ENCODE measurements around the gene PTPN7.
A peak's percentile ranks its signal among the peaks of the same experiment; 100 is the strongest.
"Not testable (repeated sequence)": the region's sequence is repeated elsewhere in the genome, so short reads cannot be mapped to it uniquely, and the experiment has no call there.

PTPN7 gene

DNA sequence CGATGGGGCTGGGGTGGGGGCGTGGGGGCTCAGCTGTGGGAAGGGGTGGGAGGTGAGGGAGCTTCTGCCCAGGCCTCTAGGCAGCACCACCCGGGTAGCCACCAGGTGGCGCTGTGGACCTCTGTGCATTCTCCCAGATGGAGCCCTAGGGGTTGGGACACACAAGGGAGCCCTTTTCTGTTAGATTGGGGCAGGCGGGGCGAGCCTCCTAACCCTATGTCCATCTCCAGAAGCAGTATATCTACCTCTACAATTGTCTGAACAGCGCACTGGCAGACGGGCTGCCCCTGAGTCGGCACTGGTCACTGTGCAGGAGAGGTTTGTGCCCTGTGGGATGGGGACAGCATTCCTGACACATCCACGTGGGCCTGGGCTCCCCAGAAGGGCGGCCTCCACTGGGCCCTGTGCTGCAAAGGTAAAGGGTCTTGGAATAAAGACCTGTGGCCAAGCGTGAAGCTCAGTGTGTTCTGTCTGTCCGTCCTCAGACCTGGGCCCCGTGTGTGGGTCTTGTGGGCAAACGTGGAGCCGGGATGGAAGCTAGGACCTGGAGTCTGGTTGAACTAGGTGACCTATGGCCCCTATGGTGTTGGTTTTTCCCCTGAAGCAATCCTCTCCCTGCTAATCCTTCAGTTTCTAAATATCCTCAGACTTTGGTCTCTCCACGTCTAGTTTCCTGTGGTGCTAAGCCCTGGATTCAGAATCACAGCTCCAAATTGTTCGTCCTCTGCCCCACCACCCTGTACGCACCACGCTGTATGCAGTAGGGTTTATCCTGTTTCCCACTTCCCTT lies 28.8 kb upstream of the PTPN7 start:
- peak; percentile 77 to 93 (median 87) for DNase-seq

DNA sequence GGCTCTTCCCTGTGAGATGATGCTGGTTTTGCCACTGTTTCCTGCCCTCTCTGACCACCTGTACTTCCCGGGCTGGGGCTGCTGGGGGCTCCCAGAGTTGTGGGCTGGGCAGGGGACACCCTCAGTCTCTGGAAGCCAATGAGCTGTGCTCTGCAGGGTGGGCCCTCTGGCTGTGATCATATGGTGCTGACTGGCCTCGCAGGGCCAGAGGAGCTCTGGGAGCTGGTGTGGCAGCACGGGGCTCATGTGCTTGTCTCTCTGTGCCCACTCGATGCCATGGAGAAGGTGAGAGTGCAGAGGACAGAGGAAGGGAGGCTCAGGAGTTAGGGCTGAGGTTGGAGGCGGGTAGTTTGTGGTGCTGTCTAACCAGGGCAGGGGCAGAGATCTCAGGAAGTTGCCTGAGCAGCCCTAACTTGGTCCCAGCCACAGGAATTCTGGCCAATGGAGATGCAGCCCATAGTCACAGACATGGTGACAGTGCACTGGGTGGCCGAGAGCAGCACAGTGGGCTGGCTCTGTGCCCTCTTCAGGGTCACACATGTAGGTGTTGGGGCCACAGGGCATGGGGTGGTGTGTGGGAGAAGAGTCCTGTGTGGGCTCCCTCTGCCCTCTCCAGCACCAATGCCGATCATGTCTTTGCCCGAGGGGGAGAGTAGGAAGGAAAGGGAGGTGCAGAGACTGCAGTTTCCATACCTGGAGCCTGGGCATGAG lies 27.4 kb upstream of the PTPN7 start:
- DNase-seq: no peak

GRCh38 chr1:202187041-202187671 lies 26.8 kb upstream of the PTPN7 start:
- no peak for DNase-seq

GRCh38 chr1:202186327-202186726 lies 25.9 kb upstream of the PTPN7 start:
- no peak for DNase-seq

DNA sequence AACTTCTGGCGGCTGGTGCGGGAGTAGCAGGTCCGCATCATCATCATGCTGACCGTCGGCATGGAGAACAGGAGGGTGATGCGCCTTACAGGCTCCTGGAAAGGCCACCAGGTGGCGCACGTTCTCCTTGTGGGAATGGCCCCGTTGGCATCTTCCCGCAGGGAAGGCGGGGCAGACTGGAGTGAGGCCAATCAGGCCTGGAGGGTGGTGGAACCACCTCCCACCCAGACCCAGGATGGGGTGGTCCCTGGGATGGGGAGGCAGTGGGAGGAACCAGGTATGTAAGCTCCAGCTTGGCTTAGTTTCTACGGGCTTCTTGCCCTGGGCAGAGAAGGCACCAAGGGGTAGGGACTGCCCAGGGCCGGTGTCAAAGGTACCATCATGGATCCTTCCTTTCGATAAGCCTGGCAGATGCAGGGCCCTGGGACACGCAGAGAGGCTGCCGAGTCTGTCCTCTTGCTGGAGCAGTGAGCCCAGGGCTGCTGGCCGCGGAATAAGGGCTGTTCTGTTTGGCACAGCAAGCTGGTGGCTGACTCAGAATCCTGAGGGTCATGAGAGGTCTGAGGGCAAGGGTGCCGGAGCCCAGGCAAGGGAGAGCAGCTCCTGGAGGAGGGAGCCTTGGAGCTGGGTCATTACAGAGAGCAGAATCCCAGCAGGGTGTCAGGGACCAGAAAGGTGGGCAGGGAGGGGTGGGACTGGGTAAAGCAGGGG lies 24.5 kb upstream of the PTPN7 start:
- peak; percentile 88 to 94 (median 91) for DNase-seq

DNA sequence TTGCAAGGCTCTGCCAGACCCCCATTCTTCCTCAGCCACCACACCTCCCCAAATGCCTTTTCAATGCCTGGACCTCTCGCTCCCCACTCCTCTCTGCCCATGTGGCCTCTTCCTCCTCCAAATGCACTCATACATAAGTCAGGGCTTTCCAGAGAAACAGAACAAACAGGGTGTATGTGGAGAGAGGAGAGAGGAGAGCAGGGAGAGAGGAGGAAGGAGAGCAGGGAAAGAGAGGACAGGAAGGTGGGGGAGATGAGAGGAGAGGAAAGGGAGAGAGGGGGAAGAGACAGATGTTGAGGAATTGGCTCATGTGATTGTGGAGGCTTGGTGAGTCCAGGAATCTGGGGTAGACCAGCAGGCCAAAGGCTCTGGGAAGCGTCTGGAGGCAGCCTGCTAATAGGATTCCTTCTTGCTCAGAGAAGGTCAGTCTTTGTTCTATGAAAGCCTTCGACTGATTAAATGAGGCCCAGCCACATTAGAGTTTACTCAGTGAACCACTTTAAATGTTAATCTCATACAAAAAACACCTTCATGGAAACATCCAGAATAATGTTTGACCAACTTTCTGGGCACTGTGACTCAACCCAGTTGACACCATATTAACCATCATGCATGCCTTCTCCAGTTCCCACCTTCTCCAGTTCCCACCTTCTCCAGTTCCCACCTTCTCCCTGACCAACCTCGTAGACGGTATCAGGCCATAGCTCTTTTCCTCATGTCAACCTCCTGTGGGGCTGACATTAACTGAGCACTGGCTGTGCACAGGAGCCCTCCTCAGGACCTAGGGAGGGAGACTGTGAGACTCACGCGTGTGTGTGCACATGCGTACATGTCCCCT lies 21.9 kb upstream of the PTPN7 start:
- DNase-seq: no peak

- no peak for DNase-seq
Observed at GRCh38 chr1:202181586-202181985, 21.2 kb upstream of the PTPN7 start.

DNA sequence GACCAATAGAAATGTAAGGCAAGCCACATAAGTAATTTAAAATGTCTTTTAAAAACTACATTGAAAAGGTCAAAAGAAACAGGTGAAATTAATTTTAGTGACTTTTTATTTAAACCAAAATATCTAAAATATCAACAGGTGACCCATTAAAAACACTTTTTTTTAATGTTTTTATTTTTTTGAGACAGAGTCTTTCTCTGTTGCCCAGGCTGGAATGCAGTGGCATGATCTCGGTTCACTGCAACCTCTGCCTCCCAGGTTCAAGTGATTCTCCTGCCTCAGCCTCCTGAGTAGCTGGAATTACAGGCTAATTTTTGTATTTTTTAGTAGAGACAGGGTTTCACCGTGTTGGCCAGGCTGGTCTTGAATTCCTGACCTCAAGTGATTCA lies 20.3 kb upstream of the PTPN7 start:
- DNase-seq: not testable (repeated sequence)

GRCh38 chr1:202179828-202180750 lies 19.7 kb upstream of the PTPN7 start:
- no peak for DNase-seq

DNA sequence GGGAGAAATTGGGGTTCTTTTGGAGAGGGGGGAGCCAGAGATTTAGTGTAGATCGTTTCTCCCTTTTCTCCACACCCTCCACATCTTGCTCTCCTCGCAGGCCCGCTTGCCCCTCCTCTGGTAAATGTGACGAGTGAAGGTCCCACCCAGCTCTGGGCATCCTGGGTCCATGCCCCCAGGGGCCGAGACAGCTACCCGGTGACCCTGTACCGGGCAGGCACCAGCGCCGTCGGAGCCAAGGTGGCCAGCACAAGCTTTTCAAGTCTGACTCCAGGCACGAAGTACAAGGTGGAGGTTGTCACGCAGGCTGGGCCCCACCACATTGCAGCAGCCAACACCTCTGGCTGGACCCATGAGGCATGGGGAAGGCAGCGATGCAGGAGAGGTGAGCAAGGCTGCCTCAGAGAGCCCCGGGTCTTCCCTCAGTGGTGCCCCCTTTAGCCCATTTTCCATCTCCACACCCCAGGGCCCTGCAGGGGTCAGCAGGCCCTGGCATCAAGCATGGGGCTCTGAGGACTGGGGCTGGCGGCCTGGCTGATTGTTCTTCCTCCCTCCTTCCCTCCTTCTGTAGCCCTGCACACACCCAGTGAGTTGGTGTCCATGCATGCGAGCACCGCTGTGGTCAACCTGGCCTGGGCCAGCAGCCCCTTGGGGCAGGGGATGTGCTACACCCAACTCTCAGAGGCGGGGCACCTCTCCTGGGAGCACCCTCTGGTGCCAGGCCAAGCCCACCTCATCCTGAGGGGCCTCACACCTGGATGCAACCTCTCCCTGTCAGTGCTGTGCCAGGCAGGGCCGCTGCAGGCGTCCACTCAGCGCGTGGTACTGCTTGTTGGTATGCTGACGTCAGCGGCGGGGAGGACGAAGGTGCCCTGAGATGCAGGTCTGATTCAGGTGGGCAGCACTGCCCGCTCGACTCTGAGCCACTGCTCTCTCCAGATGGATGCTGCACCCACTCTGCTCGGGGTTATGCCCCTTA lies 16.8 kb upstream of the PTPN7 start:
- DNase-seq: no peak

GRCh38 chr1:202173993-202174392 lies 13.6 kb upstream of the PTPN7 start:
- DNase-seq: no peak

DNA sequence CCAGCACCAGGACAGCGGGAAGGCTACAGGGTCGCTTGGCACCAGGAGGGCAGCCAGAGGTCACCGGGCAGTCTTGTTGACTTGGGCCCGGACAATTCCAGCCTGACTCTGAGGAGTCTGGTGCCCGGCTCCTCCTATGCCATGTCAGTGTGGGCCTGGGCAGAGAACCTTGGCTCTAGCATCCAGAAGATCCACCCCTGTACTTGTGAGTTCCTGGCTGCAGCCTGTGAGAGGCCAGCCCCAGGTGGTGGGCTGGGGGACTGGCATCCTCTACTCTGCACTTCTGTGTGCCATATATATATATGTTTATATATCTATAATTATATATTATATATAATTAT lies 11.6 kb upstream of the PTPN7 start:
- no peak for DNase-seq

GRCh38 chr1:202171292-202172014 lies 11.1 kb upstream of the PTPN7 start:
- DNase-seq: no peak

DNA sequence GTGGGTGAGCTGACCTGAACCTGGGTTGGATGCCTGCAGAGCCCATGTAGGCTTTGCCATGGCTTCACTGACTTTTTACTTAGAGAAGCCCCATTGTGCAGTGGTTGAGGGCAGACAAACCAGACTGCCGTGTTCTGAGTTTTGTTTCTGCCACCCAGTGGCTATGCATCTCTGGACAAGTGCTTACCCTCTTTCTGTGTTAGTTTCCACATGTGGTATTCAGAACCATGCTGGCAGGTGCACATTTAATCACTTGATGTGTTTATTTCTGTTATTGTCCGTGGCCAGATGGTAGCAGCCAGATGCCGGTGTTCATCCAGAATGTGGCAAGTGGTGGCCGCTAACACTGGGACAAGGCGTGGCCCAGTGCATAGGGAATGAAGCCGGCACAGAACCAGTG lies 10.3 kb upstream of the PTPN7 start:
- DNase-seq: no peak

- no peak for DNase-seq
Observed at GRCh38 chr1:202168861-202169260, 8.5 kb upstream of the PTPN7 start.

DNA sequence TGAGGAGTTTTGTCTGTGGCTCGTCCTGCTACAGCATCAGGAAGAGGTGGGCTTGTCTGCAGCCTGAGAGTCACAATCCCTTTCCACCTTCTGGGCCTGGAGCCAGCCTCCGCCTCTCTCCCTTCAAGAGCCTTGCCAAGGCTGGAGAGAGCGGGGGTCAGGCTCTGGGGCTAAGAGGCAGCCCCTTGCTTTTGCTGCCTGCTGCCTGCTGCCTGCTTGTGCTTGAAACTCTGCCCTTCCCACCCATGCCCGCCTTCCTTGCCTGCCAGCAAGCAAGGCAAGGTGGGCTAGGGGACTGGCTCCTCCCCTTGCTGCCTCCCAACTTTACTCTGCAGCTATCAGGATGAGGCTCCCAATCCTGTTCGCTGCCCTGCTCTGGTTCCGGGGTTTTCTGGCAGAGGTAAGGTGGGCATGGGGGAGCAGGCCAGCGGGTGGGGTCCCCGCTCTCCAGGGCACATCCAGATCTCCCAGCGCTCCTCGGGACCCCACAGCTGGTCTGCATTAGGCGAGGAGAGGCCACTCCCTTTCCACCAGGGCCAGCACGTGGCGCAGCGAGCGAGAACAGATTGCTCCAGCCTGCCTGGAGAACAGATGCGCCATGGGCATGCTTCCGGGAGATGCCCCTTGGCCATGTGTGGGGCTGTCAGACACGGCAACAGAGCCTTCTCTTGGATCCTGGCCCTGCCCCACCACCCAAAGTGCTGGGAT lies 7.5 kb upstream of the PTPN7 start:
- DNase-seq: no peak

DNA sequence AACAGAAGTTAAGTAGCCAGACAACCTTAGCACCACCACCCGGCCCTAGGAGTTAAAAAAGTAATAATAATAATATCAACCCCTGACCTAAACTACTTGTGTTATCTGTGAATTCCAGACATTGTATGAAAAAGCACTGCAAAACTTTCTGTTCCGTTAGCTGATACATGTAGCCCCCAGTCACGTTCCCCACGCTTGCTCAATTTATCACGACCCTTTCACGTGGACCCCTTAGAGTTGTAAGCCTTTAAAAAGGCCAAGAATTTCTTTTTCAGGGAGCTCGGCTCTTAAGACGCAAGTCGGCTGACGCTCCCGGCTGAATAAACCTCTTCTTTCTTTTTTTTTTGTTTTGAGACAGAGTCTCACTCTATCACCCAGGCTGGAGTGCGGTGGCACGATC lies 6.7 kb upstream of the PTPN7 start:
- not testable (repeated sequence) for DNase-seq
